Bronchus fibroblast of lung (primary cell): ENCODE measurements around the gene SERPINA3. TPM values are rescaled to one million over a fixed set of nuclear protein-coding genes. Genes with fewer than 3 reads are reported as not detected.

Source experiments
- total RNA-seq: library from RNA; depleted of rRNA; stranded (reverse); fragments of >200 nt; gene quantifications from 2 replicates; pipeline ENCODE4 v1.2.3, GENCODE V29; 2015

The SERPINA3 gene
- total RNA-seq = 1.8 and 2.1 TPM in 2 replicates

GRCh38 chr14:94612174-94612573 lies at the start of gene SERPINA3:
SERPINA3 (plus strand) TSS chr14:94612391; CDS start chr14:94614442, 2,051 bp downstream.

GRCh38 chr14:94581127-94581999 lies 30.8 kb upstream of the SERPINA3 start, which contains the start of gene SERPINA5:
SERPINA5 (plus strand) TSS chr14:94581426; CDS start chr14:94587363, 5,937 bp downstream.

Other genes starting within 250 kb of the SERPINA3 start
- gene SERPINA2, start 245.7 kb upstream of the SERPINA3 start, total RNA-seq = not detected in 2 replicates
- 0.17 and 0.74 TPM in 2 replicates for gene SERPINA1, start 223.8 kb upstream of the SERPINA3 start, total RNA-seq
- not detected in 2 replicates for gene SERPINA11, start 159.6 kb upstream of the SERPINA3 start, total RNA-seq
- 0.45 TPM in 1 of 2 replicates, not detected in the other for gene SERPINA9, start 136.2 kb upstream of the SERPINA3 start, total RNA-seq
- not detected in 2 replicates for gene SERPINA12, start 102.9 kb upstream of the SERPINA3 start, total RNA-seq
- gene SERPINA4, start 50.9 kb upstream of the SERPINA3 start, total RNA-seq = not detected in 2 replicates
- gene SERPINA5, start 31.0 kb upstream of the SERPINA3 start, total RNA-seq = under 0.01 and 0.15 TPM in 2 replicates
- not detected in 2 replicates for gene GSC, start 157.7 kb downstream of the SERPINA3 start, total RNA-seq